ENCODE results near the gene RFX4.

The RFX4 gene

GRCh38 chr12:106736051-106736957, 153.5 kb downstream of the RFX4 start:
- DNase-seq: no peak

- DNase-seq: no peak
Observed at GRCh38 chr12:106739318-106739717, 156.5 kb downstream of the RFX4 start.

DNA sequence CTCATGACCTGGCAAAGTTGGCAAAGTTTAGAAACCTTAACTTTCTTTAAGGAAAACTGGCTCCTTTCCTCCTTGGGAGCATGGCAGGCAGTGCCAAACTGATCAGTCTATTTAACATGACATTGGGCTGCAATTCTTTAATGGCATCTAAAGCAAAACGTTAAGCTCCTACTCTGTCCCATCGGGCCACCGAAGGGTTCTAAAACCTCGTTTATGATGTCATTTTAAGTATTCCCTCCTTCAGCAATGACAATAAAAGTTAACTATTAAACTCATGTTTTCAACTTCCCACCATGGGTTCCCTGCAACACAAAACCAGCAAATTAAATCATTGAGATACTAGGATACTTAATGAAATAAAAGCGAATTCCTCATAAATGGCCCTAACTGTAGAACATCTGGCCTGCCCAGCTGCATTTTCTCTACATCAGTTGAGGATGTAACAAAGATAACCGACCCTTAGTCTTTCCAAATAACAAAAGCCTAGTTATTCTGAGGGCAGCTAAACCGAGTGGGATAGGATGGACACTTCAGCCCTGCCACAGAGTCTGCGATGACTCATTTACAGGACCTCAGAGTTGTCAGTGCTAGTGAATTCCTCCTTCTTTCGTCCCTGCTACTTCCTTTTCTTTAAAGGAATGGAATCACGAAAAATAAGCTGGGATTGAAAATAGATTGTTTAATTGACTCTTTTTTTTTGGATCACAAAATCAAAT, 157.2 kb downstream of the RFX4 start:
- no peak for DNase-seq

GRCh38 chr12:106740818-106741217, 158.0 kb downstream of the RFX4 start:
- no peak for DNase-seq

DNA sequence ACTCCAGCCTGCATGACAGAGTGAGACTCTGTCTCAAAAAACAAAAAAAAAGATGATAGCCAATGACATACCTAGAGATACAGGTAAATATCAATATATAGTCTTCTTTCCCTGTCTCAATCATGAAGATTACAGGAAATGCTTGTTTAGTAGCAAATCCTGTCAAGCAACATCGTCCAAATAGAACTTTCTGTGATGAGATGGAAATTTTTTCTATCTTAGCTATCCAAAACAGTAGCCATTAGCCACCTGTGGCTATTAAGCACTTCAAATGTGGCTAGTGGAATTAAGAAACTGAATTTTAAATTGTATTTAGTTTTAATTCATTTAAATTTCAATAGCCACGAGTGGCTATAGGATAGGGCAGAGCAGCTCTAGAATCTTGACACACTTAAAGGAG, 158.4 kb downstream of the RFX4 start:
- no peak for DNase-seq

- no peak for DNase-seq
Observed at GRCh38 chr12:106743270-106743988, 160.6 kb downstream of the RFX4 start.

- no peak for DNase-seq
Observed at GRCh38 chr12:106744600-106744999, 161.8 kb downstream of the RFX4 start.

GRCh38 chr12:106745181-106745745, 162.5 kb downstream of the RFX4 start:
- no peak for DNase-seq

DNA sequence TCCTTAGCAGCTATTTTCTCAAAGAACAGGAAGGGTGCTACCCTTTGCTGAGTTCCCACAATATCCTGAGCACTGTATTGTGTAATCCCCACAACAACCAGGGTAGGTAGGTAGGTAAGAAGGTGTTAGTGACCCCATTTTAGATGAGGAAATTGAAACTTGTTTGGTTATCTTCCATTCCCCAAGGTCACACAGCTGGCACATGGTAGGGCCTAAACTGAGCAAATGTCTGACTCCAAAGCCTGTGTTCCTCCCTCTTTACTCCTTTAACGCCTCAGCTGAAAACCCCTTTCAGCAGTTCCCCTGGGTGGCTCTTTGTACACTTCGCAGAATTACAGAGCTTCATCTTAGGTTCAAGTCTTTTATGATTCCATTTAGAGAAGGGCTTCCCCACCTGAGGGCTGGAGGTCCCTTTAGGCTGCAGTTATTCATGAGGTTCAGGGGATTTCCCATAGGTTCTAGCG, 165.2 kb downstream of the RFX4 start:
- DNase-seq: no peak

DNA sequence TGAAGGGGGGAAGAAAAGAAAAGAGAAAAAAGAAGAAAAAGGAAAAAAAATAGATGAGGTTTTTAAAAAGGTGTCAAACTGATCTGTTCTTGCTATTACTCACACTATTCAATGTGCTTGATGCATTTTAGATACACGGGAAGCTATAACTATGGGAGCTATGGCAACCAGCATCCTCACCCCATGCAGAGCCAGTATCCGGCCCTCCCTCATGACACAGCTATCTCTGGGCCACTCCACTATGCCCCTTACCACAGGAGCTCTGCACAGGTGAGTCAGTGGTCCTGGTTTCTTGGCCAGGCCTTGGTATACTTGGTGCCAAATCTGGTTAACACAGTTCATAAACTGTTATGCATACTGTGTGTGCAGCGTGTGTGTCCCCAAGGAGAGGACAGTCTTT, 167.7 kb downstream of the RFX4 start:
- DNase-seq: no peak

- DNase-seq: peak in 1 of 4 experiments; percentile 52
Observed at GRCh38 chr12:106753526-106753925, 170.7 kb downstream of the RFX4 start.

- no peak for DNase-seq
Observed at GRCh38 chr12:106754331-106754730, 171.5 kb downstream of the RFX4 start.

DNA sequence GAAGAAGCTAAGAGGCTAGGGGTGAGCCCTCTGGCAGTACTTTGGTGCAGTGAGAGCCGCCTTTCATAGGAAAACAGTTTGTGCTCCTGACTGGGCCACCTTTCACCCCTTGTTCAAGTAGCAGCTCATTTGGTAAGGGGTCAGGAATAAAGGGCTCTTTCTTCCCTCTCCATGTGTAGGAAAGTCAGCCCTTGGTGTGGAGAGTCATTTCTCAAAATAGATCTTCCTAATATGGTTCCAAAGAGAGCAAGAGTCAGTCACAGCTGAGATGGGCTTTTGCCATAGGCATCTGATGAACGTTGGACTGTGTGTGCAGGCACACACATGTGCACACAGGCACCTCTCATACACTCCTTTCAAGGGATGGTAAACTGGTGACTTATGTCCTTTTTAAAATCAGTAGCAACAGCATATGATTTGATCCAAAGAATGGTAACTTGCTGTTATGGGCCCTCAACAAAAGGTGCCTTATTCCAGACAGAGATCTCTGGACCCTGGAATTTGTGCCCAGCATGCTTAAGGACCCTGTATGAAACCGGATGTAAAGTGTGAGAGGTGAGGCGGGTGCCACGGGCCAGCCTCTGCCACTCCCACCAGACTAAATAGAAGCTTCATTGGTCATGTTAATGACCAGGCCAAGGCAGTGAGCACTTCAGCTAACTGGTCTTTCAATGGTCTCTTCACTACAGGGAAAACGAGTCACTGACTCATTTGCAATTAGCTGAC, 175.0 kb downstream of the RFX4 start:
- no peak for DNase-seq

DNA sequence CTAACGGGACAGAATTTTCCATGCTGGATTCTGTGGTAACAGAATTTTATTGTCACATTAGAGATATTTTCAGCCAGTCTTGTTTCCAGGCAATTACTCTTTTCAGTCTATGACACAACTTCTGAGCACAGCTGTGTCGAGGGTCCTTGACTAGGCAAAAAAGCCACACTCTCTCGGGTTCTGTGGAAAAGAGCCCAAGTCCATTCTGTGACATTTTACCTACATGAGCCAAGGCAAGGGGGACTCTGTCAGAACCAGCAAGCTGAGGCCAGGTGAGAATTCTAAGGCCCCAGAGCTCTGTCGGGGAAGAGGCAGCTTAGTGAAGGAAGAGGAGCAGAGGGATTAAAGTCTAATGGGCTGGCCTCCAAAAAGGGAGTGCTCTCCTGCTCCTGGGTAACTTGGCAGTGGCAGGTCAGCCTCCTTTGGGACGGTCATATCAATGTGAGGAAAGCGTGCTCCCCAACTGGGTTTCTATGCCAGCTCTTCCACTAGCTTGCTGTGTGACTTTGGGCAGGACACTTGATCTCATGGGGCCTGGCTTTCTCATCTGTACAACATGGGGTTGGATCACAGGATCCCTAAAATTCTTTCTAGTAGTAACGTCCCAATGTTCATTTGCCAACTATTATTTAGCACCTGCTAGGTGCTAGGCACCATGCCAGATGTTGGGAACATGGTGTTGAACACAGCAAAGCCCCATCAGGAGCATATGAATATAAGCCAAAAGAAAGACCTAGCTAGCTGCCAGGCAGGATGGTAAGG, 175.7 kb downstream of the RFX4 start:
- no peak for DNase-seq

DNA sequence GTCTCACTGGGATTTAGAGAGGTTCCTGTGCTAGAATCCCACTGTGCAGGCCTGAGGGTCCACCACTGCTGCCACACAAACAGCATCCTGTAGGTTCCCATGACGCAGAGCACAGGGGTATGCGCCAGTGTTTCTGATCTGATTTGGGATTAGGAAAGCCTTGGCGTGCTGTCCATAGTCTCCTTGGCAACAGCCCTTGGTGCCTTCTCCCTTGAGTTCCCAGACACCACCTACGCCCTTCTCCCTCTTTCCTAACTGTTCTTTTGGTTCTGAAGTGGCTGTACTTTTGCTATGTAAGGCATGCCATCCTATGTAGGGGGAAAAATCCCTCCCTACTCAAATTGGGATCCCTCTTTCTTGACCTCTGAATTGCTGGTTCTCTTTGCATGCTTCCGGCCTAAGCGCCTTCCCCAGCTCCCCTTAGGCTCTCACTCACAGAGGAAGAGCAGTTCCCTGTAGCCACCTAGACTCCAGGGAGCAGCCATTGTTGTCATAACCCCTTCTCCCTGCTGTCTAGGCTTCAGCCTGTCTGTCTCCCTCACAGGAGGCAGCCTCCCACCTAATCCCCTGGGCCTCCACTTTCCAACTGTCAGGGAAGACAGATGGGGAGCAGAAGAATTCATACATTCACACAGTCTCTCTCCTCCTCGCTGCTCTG, 176.9 kb downstream of the RFX4 start:
- DNase-seq: no peak

GRCh38 chr12:106760184-106760531, 177.4 kb downstream of the RFX4 start:
- no peak for DNase-seq

GRCh38 chr12:106764220-106764619, 181.4 kb downstream of the RFX4 start:
- DNase-seq: no peak

GRCh38 chr12:106764738-106765137, 181.9 kb downstream of the RFX4 start:
- no peak for DNase-seq

DNA sequence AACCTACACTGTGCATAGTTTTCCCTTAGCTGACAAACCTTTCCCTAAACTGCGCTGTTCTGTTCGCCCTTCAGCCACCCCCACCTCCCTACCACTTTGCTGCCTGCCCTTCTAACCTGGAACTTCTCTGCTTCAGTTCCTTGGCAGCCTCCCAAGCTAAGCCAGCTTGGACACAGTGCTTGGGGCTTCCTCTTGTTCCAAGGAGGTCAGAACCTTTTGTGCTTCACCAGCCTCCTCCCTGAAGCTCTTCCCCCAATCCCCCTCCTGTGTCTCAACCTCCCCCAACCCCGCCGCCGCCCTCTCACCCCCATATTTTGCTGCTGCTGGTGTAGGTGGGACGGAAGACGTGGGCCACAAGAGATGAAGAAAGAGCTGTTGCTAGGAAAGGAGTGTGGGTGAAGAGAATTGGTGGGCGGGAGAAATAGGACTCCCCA, 183.6 kb downstream of the RFX4 start:
- DNase-seq: no peak

GRCh38 chr12:106767206-106767605, 184.4 kb downstream of the RFX4 start:
- DNase-seq: no peak
